Aorta (tissue), 5 donors: ENCODE results near the gene PXMP2. TPM values are rescaled to one million over a fixed set of nuclear protein-coding genes. Genes with fewer than 3 reads are reported as not detected.
"Not testable (repeated sequence)": the region's sequence is repeated elsewhere in the genome, so short reads cannot be mapped to it uniquely, and the experiment has no call there.

Experiments
- ATAC-seq: fragments of 200-7000 bp; cut with Tn5 transposase; one replicate; pipeline ENCODE4 v1.9.1; 2022; ENCODE audit warnings: moderate library complexity; ENCODE audit not compliant: low FRiP score
- DNase-seq, 2 donors: peaks; one replicate each; pipeline ENCODE4 v3.0.0-alpha.2; 2020
- H3K27ac ChIP-seq, 2 donors: one replicate each; pipeline ENCODE4 v1.5.1; 2013; ENCODE audit warnings: low read length in 2 of 2, mild to moderate bottlenecking in 2 of 2, moderate library complexity in 2 of 2, control low read depth in 1 of 2, inconsistent platforms in 1 of 2, low read depth in 1 of 2
- H3K27me3 ChIP-seq, 2 donors: one replicate each; pipeline ENCODE4 v1.6.1; 2013; ENCODE audit warnings: control low read depth in 1 of 2, low read length in 1 of 2, mild to moderate bottlenecking in 1 of 2, moderate library complexity in 1 of 2; ENCODE audit not compliant: insufficient read depth in 2 of 2, control insufficient read depth in 1 of 2
- H3K36me3 ChIP-seq, 2 donors: one replicate each; pipeline ENCODE4 v1.6.1; 2013; ENCODE audit warnings: control low read depth in 1 of 2, low read length in 1 of 2, mild to moderate bottlenecking in 1 of 2; ENCODE audit not compliant: insufficient read depth in 2 of 2, control insufficient read depth in 1 of 2
- H3K4me1 ChIP-seq, 2 donors: one replicate each; pipeline ENCODE4 v1.6.1; 2013; ENCODE audit warnings: low read length in 2 of 2, control low read depth in 1 of 2, mild to moderate bottlenecking in 1 of 2, moderate library complexity in 1 of 2; ENCODE audit not compliant: insufficient read depth in 2 of 2, control insufficient read depth in 1 of 2
- H3K4me3 ChIP-seq, 2 donors: one replicate each; pipeline ENCODE4 v1.5.1; 2013; ENCODE audit warnings: low read length in 2 of 2, control low read depth in 1 of 2, mild to moderate bottlenecking in 1 of 2
- H3K9me3 ChIP-seq: one replicate; pipeline ENCODE4 v1.6.1; 2013; ENCODE audit warnings: mild to moderate bottlenecking, low read length; ENCODE audit not compliant: control insufficient read depth
- WGBS, 2 donors: extraction: QIAGEN DNeasy Blood & Tissue Kit; methylation state at CpG; one replicate each; pipeline ENCODE4 v1.1.7; 2013; 5-methylcytosine and 5-hydroxymethylcytosine counted together
- intact Hi-C, 2 donors: fragments of 100-400 bp; cut with DNase I; formaldehyde crosslinking; loops; one replicate each; pipeline versions ENCODE4 v1.14.2 to v1.15.0; 2022
- polyA plus RNA-seq, 2 donors: library from polyadenylated mRNA; stranded (reverse); fragments of 200-250 nt; gene quantifications; one replicate each; pipeline ENCODE4 v1.2.3, GENCODE V29; 2013
- total RNA-seq, 2 donors: library from RNA; stranded (reverse); fragmentation: NEBNext Ultra II Directional; extraction: Animal tissue kit (Norgen Biotek cat#: 25700); gene quantifications; one replicate each; pipeline ENCODE4 v1.2.1, GENCODE V29; 2021
- donor health status: healthy with polysubstance abuse.
- donor health status: Bipolar disorder and iron deficiency.
- donor health status: DM: no; HTN: no; CAD: no.
- donor health status: DM: no; HTN: no; CAD: no.
- donor health status: DM: yes; HTN: yes; CAD: no.

The PXMP2 gene
- total and polyA plus RNA-seq, 4 donors, result 13.0 to 70.7 (median 20.1) TPM

DNA sequence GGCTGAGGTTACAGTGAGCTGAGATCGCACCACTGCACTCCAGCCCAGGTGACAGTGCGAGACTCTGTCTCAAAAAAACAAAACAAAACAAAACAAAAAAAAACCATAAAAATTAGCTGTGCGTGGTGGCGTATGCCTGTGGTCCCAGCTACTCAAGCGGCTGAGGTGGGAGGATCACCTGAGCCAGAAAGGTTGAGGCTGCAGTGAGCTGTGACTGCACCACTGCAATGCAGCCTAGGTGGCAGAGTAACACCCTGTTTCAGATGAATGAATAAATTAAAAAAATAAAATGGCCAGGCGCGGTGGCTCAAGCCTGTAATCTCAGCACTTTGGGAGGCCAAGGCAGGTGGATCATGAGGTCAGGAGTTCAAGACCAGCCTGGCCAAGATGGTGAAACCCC is 66.3 kb downstream of the PXMP2 start:
- 95 to 96% methylated on average over 7 of the region's 7 CpGs for WGBS, 2 donors
- H3K4me1 ChIP-seq, H3K36me3 ChIP-seq, ATAC-seq, H3K27ac ChIP-seq, intact Hi-C loops, H3K27me3 ChIP-seq, H3K9me3 ChIP-seq, H3K4me3 ChIP-seq: not testable (repeated sequence)
- peak in 1 of 2 donors; percentile 6 for DNase-seq

DNA sequence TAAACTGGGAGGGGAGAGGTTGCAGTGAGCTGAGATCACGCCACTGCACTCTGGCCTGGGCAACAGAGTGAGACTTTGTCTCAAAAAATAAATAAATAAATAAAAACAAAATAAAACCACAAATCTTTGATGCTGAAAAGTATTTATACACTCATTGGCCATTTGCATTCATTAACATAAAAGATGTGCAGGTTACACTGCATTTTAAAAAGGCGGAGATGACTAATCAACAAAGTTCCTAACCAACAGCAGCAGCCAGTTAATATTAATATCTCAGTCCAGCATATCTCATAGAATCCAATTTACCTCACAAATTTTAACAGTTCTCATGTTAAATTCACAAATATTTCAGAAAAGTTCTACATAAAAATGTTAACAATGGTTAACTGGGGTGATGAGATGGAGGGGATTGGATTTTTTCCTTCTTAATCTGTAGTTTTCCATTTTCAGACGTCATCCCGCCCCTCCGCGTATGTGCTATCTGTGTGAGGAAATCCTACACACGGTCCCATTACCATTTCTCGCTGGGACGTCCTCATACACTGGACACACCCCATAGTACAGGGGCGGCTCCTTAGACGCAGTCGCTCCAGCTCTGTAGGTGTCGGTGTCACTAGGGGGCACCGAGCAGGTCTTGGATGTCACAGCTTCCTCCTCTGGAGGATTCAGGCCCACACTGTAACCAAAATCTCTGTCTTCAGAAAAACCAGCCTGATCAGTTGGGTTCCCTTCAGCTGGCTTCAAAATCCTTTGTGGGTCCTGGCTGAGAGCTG is 67.0 kb downstream of the PXMP2 start:
- no peak for ATAC-seq
- 86 to 87% methylated on average over 14 of the region's 14 CpGs for whole genome bisulfite sequencing, 2 donors
- intact Hi-C loops, result no loop called here

More for the DNA sequence above, 67.0 kb downstream of the PXMP2 start:
- Histone ChIP-seq H3K4me1 (no peaks in the 10 kb centered on the region), H3K36me3 (peaks cover 0 to 4% of the 10 kb centered on the region in 2 donors), H3K27ac (no peak overlapping the region), H3K4me3 (no peak overlapping the region), H3K27me3 (no peaks in the 10 kb centered on the region), H3K9me3 (no peaks in the 10 kb centered on the region)
- peak in 1 of 2 donors; percentile 15 for DNase-seq

Other genes starting within 250 kb of the PXMP2 start
- gene FBRSL1, start 197.4 kb upstream of the PXMP2 start, total RNA-seq, result 10 to 100 TPM; 49.0 to 51.0 TPM
- gene FBRSL1, start 197.4 kb upstream of the PXMP2 start, polyA plus RNA-seq, result 10 to 100 TPM in 1 of 2 donors, 1 to 10 TPM in 1; 6.4 to 25.0 TPM
- 1 to 10 TPM in 1 of 2 donors, not detected in 1; 1.2 TPM for gene LRCOL1, start 77.0 kb upstream of the PXMP2 start, total RNA-seq
- under 1 TPM in 1 of 2 donors, not detected in 1; 0.59 TPM for gene LRCOL1, start 77.0 kb upstream of the PXMP2 start, polyA plus RNA-seq
- gene P2RX2, start 68.8 kb upstream of the PXMP2 start, total RNA-seq, result under 1 TPM in 1 of 2 donors, not detected in 1; 0.27 TPM
- gene P2RX2, start 68.8 kb upstream of the PXMP2 start, polyA plus RNA-seq, result not detected
- 10 to 100 TPM; 33.0 to 46.8 TPM for gene POLE, start 245 bp upstream of the PXMP2 start, total RNA-seq
- gene POLE, start 245 bp upstream of the PXMP2 start, polyA plus RNA-seq, result 10 to 100 TPM in 1 of 2 donors, 1 to 10 TPM in 1; 7.5 to 41.4 TPM
- 10 to 100 TPM; 12.9 to 17.3 TPM for gene PGAM5, start 23.3 kb downstream of the PXMP2 start, total RNA-seq
- gene PGAM5, start 23.3 kb downstream of the PXMP2 start, polyA plus RNA-seq, result 1 to 10 TPM; 6.6 to 7.8 TPM
- gene ANKLE2, start 74.2 kb downstream of the PXMP2 start, total RNA-seq, result 10 to 100 TPM; 52.0 to 65.1 TPM
- 10 to 100 TPM in 1 of 2 donors, 1 to 10 TPM in 1; 7.6 to 55.7 TPM for gene ANKLE2, start 74.2 kb downstream of the PXMP2 start, polyA plus RNA-seq
- gene GOLGA3, start 141.3 kb downstream of the PXMP2 start, total RNA-seq, result 10 to 100 TPM; 83.1 to 91.2 TPM
- 10 to 100 TPM; 17.9 to 21.8 TPM for gene GOLGA3, start 141.3 kb downstream of the PXMP2 start, polyA plus RNA-seq
- 10 to 100 TPM; 53.4 to 58.7 TPM for gene CHFR, start 200.0 kb downstream of the PXMP2 start, total RNA-seq
- gene CHFR, start 200.0 kb downstream of the PXMP2 start, polyA plus RNA-seq, result 10 to 100 TPM in 1 of 2 donors, 1 to 10 TPM in 1; 9.1 to 36.5 TPM